SKM-1 treated with dmso at 0.1 percent for 144 hours (cell line): ENCODE measurements around the gene RBFOX2.
A peak's percentile ranks its signal among the peaks of the same experiment; 100 is the strongest.

Experiments used
- DNase-seq: peaks from one replicate; lab custom pipeline; 2025; ENCODE audit not compliant: unreplicated experiment; lab: John Stamatoyannopoulos, UW

RBFOX2 gene

DNA sequence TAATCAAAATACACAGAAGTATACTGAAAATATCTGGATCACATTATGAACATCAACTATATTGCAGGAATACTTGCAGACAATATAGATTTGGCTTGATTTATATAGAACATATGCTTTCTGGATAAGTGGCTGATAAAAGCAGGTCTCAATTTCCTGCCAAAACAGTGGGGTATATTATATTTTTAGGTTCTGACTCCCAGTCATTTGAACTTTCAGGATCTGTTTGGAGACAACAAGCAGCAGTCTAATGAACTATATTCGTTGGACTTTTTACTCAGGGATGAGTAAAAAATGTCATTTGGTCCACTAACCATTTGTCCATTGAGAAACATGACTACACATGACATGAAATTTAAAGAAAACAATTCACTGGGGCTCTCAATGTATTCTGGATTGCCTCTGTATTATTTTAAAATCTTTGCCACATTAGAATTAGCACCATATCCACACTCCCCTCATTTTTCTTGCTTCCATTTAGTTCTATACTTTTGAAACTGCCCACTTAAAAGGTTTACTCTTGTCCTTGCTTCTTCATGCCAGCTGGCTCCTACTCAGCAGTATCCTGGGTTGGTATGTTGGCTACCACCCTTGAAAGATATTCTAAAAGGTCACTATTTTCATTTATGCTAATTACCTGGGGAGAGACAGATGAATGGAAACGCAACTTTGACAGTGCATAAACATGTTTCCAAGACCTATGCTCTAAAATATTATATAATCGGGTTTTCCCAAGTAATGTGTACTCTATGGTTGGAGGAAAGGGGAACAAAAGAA lies 157.9 kb downstream of the RBFOX2 start:
- DNase-seq, result no peak

DNA sequence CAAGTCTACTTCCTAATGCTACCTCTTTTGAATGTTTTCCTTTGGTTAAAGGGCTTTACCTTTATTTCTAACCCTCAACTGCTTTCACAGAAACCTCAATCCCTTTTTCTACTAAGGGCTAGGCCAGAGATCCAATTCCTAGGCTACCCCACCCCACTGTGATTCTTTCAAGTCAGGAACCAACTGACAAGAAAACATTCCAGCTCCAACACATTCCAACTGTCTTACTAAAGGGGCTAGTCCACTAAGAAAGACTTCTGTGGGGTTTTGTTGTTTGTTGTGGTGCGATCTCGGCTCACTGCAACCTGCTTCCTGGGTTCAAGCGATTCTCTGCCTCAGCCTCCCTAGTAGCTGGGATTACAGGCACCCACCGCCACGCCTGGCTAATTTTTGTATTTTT lies 159.7 kb downstream of the RBFOX2 start:
- no peak for DNase-seq

DNA sequence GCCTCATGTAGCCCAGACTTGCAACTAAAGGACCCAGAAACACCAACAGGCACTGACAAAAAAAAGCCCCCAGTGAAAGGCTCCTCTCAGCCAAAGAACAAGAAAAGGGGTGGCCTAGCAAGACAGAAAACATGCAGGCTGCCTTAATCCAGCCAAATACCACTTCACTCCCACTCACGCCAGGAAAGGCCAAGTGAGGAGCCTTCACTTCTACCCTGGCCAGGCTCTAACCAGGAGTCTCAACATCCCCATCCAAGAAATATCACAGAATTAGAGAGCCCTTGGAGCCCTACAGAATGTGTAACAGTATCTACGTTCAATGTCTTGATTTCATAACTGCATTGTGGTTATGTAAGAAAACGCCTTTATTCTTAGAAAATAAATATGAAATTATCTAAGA lies 162.0 kb downstream of the RBFOX2 start:
- no peak for DNase-seq

DNA sequence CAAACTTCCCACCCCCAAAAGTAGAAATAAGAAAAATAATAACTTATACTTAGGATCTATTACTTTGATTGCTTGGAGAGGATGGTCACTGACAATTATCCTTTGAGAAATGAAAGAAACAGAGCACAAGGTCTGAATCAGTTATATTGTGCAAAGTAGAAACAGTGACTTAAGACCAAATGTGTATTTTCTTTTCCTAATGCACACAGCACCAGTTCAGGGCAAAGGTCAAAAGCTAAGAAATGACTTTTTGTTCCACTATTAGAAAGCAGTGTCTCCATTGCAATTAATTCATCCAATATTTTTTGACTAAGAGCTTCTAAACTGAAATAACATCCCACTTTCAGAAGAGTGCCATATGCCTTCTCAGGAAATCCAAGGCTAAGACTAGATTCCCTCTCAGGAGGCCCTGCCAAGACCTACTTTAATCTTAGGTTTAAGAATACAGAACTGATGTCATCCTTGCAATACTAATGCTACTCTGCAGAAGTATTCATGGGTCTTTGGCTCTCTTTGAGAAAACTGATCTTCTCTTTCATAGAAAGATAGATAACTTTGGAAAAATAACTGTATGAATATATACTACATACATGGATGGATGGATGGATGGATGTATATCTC lies 164.0 kb downstream of the RBFOX2 start:
- no peak for DNase-seq

DNA sequence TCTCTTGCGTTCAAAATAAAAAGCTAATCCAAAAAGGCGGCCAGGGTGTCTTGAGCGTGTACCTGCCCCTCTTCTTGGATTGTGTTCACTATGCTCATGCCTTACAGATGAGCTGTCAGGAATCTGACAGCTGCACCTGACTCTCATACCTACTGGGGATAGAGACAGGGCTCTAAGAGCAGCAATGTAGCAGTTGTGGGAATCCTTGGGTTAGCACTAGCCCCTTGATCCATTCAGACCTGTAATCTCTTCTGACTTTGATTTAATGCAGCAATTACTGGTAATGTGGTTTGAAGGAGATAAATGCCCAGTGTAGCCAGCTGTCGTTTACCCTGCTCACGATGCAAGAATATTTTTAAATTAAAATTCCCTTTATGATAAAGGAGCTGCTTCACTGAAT lies 165.2 kb downstream of the RBFOX2 start:
- no peak for DNase-seq

DNA sequence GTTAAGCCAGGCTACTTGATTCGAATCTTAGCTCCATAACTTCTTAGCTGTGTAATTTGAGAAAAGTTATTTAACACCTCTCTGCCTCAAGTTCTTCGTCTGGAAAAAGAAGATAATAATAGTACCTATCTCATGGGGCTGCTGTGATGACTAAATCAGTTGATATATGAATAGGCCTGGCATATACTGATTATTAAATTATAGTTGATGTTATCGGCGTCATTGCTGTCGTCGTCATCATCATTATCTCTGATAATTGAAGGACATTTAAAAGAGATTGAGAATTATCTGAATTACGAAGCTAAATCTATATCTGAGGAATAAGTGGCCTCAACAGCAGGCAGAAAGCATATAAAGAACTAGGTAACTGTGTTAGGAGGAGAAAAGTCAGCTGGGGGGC lies 165.9 kb downstream of the RBFOX2 start:
- DNase-seq, result no peak

DNA sequence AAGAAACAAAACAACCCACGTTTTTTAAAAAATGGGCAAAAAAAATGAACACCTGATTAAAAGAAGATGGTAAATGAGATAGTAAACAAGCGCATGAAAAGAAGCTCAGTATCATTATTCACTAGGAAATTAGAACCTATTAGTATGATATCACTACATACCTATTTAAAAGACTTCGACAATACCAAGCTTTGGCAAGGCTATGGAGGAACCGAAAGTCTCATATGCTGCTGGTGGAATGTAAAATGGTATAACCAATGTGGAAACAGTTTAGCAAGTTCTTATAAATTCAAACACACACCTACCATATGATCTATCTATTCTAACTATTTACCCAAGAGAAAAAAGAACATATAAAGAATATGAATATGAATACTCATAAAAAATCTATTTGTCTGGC lies 167.2 kb downstream of the RBFOX2 start:
- no peak for DNase-seq

DNA sequence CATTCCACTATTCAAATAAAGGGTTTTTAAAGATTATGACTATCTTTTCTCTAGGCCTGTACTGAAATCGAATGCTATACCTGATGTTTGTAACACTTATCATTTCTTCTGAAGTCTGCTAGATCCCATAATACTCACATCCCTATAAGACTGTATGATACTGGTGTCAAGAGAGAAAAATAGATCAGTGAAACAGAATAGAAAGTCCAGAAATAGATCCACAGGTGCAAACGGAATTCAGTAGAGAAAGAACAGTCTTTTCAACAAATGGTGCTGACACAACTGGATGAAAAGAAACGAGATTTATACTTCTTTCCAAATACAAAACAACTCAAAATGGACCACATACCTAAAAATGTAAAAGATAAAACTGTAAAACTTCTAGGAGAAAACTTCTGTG lies 167.8 kb downstream of the RBFOX2 start:
- no peak for DNase-seq

DNA sequence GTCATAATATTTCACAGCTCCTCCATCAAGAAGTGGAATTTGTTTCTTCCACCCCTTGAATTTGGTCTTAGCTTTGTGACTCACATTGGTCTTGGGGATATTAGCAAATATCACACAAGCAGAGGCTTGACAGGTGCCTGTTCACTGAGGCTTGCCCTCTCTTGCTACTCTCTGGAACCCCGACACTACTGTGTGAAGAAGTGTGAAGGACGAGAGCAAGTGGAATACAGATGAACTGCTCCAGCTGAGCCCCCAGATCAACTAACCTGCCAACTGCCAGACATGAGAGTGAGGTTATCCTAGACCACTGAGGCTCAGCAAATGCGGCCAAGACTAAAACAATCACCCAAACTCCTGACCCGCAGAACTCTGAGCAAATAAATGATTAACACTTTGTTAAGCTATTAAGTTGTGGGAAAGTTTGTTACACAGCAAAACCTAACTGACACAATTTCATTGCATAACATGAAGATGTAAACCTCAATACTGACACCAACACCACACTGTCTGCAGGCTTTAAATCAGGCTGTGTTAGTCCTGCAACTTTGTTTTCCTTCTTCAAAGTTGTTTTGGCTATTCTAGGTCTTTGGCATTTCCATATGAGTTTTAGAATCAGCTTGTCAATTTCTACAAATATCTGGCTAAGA lies 168.4 kb downstream of the RBFOX2 start:
- DNase-seq, result no peak

DNA sequence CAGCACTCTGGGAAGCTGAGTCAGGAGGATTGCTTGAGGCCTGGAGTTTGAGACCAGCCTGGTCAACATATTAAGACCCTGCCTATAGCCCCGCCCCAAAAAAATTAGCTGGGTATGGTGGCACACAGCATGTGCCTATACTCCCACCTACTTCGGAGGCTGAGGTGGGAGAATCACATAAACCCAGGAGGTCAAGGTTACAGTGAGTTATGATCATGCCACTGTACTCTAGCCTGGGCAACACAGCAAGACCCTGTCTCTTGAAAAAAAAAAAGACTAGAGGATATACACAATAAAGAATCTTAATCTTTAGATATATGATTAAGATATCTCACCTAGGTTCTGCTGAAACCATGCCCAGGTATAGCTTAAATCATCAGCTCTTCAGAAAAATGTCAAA lies 174.3 kb downstream of the RBFOX2 start:
- DNase-seq, result no peak

DNA sequence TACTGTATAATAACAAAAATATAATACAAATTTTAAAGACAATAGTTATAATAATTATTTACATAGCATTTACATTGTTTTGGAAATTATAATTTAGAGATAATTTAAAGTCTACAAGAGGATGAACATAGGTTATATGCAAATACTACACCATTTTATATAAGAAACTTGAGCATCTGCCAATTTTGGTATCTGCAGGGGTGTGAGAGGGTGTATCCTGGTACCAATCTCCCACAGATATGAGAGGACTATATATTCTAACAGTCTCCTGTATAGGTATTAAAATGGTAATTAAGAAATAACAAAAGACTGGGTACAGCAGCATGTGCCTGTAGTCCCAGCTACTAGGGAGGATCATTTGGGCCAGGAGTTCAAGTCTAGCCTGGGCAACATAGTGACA lies 176.5 kb downstream of the RBFOX2 start:
- no peak for DNase-seq

DNA sequence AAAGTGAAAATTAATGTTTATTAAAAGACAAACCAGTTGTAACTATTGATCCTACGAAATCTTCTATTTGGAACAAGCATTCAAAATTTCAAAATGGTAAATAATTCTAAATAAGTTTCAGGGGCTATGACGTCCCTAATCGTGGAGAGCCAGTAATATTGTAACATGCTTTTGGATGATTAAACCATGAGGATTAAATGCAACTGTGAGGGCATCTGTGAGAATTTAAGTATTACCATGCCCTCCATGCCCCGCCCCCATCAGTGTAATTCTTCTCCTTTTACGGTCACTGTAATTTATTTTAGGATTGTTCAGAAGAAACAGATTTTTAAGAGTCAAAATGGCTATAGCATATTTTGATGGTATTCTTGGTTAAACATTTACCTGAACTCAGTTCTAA lies 177.8 kb downstream of the RBFOX2 start:
- DNase-seq, result no peak

DNA sequence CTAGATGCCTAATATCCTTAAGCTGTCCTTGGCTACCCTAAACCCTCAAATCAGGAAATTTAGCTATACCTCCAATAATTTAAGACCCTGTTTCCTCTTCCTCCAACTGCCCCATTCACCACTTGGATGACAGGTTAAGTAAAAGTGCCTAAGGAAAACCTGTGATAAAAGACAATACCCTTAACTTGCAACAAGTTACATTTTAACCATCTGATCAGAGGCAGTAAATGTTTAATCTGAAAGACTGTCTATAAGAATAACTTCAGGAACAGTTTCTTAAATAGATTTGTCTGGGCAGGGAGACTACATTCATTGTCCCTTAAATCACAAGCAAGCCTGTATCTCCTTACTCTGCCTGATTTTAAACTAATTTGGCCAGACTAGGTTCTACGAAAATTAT lies 181.8 kb downstream of the RBFOX2 start:
- DNase-seq, result no peak

DNA sequence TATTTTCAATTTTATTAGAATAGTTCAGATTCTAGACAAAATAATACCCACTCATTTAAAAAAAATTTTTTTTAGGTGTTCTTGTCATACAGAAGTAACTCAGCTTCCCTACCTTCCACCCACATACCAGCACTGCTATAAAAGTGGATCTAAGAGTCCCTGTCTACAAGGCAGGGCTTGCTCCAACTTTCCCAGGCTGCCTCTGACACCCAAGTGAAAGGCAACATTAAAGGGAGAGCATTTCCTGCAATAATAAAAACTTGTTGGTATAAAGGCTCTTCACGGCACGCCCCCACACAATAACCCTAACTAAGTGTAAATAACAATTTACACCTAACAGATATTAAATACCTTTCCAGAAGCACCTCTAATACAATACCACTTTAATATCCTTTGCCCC lies 183.7 kb downstream of the RBFOX2 start:
- DNase-seq, result no peak

DNA sequence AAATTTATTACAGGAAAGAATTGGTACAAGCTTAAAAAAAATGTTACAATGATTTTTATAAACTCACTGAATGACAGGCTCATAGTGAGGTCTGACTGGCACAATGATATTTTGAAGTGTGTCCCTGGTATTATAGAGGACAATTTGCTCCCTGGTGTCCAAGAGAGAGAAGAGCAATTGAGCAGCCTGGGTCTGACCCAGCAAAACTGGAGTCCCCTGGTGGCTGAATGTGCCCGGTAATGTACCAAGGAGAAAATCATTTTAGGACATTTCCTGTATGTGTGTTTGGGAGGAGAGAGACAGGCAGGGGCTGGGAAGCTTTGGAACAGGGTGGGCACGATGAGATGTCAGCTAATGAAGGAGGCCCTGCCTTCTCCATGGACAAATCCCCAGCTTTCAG lies 185.7 kb downstream of the RBFOX2 start:
- DNase-seq, result peak; percentile 19

DNA sequence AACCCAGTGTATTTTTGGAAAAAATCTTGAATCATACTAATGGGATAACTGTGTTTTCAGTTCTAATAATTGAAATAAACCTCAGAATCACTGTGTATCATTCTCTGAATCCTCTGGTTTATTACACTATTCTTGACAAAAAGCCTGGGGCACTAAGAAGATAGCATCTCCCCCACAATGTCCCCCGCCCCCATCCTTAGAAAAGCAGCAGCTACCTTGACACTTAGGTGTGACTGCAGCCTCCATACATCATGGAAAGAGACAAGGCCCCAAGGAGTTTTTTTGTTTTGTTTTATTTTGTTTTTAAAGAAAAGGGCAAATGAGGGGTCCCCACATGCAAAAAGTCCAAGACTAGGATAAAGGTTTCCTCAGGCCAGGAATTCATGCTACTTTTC lies 186.1 kb downstream of the RBFOX2 start:
- DNase-seq, result no peak

DNA sequence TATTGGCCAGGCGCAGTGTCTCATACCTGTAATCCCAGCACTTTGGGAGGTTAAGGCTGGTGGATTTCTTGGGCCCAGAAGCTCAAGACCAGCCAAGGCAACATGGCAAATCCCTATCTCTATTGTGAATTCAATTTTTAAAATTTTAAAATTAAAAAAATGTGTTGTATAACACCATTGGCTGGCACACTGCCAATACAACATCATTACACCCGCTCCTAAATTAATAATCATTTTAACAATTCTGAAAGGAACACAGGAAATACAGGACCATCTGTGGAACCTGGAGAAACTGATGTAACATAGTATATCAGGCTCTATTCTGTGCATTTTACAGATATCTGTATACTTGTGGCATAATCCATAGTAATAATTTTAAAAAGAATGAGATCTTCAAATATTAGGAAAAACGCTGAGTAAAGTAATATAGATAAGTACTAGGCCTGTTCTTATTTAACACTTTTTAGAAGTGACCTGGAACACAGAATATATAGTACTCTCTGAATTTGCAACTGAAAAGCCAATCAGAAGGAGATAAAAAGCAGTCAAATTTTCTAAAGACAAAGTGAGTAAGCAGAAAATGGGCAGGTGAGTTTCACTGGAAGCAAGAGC lies 186.6 kb downstream of the RBFOX2 start:
- no peak for DNase-seq

DNA sequence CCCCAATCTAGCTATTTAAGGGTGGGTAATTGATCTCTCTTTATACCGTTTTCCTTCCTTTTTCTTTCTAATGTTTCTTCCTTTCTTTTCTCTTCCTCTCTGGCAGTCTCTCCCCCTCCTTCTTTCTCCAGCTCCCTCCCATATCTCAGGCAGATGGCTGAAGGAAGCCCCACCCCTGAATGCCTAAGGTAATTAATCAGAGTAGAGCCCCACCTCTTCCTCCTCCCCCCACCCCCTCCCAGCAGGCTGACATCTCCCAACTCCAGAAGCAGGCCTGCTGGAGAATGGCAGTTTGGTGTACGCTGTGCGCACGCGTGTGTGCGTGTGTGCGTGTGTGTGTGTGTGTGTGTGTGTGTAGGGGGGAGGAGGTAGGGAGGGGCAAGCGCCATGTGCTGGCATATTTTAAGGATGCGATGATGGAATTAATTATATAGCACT lies 188.3 kb downstream of the RBFOX2 start:
- no peak for DNase-seq

DNA sequence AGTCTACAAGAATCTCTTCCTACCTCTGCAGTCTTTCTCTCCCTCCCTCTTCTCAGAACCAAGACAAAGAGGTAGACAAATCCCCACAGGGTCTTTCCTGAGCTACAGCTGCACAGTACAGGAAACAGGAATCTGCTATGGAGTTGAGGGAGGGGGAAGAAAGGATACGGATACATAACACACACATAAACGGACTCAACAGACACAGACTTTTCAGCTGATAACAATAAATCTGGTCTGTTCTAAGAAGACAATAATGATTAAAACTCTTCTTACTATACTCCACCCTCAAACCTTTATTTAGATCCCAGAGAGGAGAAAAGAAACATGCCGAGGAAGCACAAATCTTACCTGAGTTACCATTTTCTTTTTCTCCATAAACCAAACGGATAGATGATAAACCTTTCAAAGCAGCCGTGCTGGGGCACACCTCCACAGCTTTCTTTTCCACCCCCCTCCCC lies 188.8 kb downstream of the RBFOX2 start:
- no peak for DNase-seq

DNA sequence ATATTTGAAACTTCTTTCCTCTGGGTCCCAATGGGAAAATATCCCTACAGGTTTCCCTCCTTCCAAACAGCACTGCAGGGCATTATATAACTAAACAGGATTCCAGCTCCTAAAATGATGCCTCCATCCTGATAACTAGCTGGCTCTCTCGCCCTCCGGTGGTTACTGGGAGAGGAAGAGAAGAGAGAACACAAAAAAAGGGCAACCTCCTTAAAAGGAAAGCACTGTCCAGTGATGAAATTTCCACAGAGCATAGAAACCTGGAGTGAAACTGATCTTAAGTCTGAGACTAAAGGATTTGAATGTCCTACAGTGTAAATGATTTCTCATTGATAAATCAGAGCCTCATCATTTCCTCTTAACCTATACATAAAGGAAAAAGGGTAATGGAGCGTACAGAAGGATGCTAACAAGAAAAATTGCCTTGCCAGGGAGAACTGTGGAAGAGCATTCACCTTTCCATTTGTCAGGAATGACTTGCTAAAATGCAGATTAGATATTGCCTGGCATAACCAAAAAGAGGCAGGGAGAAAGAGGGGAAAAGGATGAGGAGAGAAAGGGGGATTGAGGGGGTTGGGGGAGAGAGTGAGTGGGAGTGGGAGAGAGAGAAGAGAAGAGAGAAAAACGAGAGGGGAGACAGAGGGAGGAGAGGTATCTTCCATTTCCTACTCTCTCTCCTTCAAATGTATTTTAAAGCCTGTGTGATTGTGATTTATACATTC lies 189.6 kb downstream of the RBFOX2 start:
- DNase-seq, result no peak

DNA sequence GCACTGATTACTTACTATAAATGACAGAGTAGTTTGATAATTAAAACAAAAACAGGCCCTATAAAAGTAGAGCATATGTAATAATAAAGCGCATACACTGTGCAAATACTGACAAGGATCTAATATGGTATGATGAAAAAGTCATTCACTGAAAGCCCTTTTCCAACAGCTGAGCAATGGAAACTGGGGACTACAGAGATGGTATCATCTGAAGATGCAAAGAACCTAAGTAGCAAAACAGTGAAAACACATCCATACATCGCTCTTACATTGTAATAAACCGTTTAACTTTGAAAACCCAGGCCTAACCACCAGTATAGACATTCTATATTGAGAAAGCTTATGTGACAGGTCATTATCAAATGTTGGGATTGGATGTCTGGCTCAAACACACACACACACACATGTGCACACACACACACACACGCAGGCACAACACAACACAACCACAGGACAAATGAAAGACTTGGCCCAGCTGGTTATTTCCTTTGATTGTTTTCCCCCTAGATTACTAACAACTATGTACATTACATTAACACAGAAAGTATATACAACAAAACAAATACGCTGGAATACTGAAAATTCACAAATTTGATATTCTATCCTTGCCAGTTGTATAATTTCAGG lies 191.4 kb downstream of the RBFOX2 start:
- no peak for DNase-seq
